GM21619 (cell line): ENCODE results near the gene SIGLEC14.
A peak's percentile ranks its signal among the peaks of the same experiment; 100 is the strongest.

Source experiments
- ATAC-seq: cut with Tn5 transposase; IDR thresholded peaks from one replicate; pipeline ENCODE4 v1.9.1; 2021; ENCODE audit not compliant: unreplicated experiment

Gene SIGLEC14

GRCh38 chr19:51626675-51627074 is 19.9 kb downstream of the SIGLEC14 start:
- no peak for ATAC-seq

DNA sequence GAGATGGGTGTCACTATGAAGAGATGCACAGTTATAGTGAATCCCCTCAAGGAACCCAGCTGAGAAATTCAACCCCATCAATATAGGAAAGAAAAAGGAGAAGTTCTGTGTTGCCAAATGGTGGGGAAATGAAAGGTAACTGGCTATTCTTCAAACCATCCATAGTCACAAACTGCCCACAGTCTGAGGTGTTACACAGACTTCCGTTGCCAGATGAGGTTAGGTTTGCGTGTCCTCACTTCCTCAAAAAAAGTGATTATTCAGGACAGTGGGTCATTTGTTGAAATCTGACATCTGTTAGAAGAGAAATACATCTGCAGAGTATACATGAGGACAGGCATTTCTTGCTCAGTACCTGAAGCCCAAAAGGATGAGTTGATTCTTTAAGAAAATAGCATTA is 25.4 kb downstream of the SIGLEC14 start:
- ATAC-seq: no peak

DNA sequence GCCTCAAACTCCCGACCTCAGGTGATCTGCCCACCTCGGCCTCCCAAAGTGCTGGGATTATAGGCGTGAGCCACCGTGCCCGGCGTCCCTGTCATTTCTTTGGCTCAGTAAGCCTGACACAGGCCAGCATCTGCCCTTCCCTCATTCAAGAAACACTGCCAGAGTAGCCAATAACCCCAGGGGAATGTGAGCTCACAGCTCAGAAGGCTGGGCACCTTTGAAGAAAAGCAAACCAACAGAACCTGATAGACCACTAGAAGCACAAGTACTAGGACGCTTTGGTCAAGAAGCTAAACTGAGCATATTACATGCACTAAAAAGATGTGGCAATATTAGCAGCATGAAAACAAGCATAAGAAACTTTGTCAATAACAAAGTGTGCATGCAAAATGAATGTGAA is 30.6 kb downstream of the SIGLEC14 start:
- no peak for ATAC-seq

DNA sequence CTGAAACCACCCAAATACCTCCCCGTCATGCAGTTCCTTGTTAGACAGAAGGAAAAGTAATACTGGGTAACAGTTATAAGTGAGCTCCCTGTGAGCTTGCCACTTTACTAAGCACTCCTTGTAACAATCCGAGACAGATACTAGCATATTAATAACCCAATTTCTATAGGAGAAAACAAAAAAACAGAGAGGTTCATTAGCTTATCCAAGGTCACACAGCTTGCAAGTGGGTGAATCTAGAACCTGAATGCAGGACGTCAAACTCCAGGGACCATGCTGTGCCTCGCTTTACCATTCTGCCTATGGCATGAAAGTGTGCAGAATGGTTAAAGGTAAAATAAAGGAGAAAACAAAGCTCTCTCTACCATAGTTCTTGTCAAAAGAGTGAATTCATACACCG is 31.8 kb downstream of the SIGLEC14 start:
- no peak for ATAC-seq

DNA sequence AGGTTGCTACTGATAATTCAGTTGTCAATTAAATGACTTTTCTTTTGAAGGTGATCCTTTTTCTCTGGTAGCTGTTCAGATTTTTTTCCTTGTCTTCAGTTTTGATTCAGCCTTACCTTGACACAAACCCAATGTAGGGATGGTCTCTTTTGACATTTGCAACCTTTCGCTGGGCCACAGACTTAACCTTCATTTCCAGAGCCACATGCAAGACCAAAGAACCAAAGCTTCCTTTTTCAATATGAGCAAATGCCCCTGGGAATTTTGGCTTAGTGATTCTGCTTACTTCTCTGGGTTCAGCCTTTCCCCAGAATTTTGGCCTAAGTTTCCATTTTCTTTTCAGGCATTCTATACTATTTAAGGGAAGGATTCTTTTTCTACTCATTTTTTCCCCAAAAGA is 36.0 kb downstream of the SIGLEC14 start:
- no peak for ATAC-seq

GRCh38 chr19:51607920-51608562 is 38.6 kb downstream of the SIGLEC14 start:
- ATAC-seq: no peak

DNA sequence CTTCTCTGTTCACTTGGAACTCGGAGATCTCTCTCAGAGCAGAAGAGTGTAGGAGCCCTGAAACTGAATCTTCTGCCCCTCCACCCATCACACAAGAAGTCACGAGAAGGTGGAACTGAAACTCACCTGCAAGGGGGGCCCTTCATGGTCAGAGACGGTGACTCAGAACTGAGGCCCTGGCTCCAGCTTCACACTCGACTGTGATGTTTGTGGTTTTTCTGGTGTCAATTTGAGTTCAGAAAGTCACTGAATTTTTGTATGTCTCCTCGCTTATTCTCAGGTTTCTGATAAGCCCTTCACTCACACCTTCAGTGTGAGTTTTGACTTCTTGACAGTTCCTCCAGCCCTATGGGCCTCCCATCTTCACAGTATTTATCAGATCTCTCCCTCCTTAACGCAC is 39.5 kb downstream of the SIGLEC14 start:
- ATAC-seq: peak; percentile 90

DNA sequence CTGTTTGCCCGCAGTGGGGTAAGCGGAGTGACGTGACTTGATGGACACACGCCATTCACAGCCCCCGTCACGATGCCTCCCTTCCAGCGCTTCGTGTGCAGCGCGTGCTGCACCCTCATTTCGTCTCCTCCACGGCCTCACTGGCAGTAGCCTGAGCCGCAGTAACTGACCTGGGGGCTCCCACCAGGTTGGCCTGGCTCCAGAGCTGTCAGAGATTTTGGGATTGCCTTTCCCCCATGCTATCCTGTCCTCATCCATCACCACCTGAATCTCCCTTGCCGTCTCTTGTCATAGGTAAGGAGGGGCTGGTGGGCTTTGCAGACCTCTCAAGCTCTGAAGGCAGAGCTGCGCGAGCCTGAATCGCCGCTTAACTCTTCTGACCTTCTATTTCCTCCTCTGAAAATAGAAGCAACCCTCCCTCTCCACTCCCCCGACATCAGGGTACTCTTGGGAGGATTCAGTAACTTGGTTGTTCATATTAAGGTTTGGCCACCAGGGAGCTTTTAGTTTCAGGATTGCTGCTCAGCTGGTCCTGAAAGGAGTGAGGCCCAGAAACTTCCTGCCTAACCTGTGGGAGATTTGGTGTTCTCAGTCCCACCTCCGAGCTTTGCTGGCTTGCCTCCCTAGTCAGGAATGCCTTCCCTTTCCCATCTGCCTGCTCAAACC is 44.3 kb downstream of the SIGLEC14 start:
- no peak for ATAC-seq

DNA sequence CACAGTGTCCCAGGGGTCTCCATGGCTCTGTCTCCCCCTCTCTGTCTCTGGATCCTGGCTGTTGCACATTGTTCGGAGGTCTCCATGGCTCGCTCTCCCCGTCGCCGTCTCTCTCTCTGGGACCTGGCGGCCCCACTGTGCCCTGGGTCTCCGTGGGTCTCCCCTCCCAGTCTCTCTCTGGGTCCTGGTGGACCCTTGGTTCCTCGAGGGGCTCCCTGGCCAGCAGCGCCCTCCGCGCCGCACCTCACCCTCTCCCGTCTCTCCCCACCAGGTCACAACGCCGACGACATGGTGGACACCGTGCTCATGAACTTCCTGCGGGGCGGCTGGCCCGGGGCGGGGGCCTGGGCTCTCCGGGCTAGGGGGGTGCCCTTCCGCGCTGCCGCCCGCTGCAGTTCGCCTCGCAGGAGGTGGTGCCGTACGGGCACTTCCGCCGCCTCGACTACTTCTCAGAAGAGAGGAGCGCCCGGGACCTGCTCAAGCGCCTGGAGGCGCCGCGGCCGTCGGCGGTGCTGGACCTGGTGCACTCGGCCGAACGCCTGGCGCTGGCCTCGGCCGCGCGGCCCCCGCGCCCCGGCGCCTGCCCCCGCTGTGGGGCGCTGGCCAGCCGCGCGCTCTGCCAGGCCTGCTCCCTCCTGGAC is 45.6 kb downstream of the SIGLEC14 start:
- ATAC-seq: no peak

DNA sequence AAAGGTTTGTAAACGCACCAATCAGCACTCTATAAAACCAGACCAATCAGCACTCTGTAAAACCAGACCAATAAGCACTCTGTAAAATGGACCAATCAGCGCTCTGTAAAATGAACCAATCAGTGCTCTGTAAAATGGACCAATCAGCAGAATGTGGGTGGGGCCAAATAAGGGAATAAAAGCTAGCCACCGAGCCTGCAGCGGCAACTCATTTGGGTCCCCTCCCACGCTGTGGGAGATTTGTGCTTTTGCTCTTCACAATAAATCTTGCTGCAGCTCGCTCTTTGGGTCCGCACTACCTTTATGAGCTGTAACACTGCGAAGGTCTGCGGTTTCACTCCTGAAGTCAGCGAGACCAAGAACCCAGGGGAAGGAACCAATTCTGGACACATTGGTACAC is 47.5 kb downstream of the SIGLEC14 start:
- no peak for ATAC-seq

- no peak for ATAC-seq
Observed at GRCh38 chr19:51598159-51598915, 48.3 kb downstream of the SIGLEC14 start.

- no peak for ATAC-seq
Observed at GRCh38 chr19:51595190-51596175, 51.1 kb downstream of the SIGLEC14 start.

GRCh38 chr19:51594774-51595109 is 51.9 kb downstream of the SIGLEC14 start:
- no peak for ATAC-seq

DNA sequence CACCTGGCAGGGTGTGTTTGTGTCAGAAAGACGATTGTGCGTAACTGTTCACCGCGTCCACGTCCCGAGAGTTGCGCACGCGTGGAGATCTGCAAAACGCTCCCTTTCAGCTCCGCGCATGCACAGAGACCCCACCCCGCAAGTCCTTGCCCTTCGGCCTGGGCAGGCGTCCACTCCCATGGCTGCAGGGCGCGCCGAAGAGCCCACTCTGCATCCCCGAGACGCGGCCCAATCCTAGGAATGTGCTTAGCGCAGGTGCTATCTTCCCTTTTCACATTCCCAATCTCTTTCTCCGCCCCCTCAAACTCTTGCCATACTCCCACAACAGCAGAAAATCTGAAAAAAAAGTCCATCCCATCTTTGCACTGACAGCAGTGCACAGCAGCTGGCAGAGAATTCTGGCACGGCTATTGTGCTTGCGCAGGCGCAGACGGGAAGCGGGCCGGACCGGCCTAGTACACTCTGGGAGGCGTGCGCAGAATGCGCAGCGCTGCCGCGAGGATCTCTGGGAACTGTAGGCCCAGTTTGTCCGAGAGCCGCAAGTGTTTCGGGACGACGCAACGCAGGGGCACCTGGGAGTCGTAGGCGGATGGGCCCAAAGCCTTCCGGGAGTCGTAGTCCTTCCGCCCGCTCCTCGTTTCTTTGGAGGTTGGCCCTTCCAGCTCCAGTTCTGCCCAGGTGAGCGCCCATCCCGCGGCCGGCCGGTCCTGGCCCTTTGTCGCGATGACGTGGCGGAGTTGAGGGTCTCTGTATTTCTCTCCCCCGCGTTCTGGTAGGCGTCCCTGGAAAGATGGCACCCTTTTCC is 52.5 kb downstream of the SIGLEC14 start:
- ATAC-seq: peak; percentile 93

- ATAC-seq: no peak
Observed at GRCh38 chr19:51593138-51593890, 53.3 kb downstream of the SIGLEC14 start.
